ENCODE measurements around the gene P2RX2. TPM values are rescaled to one million over a fixed set of nuclear protein-coding genes. Genes with fewer than 3 reads are reported as not detected.

The P2RX2 gene
- total RNA-seq (2014; rRNA removed; shearing (Covaris generic)), result not detected in 2 replicates

GRCh38 chr12:132618683-132619043 lies at the start of gene P2RX2:
TSS of gene P2RX2 (plus strand) at chr12:132618776. CDS start at chr12:132618817, 41 bp downstream.
- DNase-seq (ENCODE audit: low spot score), result no peak

DNA sequence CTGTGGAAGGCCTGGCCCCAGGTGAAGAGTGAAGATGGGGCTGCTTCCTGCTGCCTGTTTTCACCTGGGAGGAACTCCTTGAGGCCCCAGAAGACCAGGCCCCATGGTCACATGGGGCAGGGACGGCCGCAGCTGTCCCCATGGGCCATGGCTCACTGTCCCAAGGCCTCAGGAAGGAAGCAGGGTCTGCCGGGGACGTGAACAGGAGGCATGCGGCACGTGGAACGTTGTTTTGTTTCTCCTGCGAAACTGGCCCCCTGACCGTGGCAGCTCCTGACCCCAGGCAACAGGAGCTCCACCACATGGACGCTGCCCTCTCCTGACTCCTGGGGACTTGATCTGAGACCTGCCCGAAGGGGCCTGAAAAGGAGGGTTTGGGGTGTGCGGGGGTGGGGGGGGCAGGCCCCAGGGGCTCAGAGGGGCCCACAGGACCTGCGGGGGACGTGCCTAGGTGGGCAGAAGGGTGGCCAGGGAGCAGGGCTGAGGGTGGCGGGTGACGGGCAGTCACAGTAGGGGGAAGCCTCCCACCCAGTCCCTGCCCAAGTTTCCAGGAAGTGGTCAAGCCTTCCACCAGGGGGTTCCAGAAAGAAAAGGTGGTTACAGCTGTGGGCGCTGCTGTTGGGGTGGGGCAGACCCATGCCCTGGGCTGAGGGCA lies 49.6 kb upstream of the P2RX2 start:
- DNase-seq (ENCODE audit: low spot score), result no peak

- DNase-seq (ENCODE audit: low spot score), result no peak
Observed at GRCh38 chr12:132569856-132570480, 48.6 kb upstream of the P2RX2 start.

DNA sequence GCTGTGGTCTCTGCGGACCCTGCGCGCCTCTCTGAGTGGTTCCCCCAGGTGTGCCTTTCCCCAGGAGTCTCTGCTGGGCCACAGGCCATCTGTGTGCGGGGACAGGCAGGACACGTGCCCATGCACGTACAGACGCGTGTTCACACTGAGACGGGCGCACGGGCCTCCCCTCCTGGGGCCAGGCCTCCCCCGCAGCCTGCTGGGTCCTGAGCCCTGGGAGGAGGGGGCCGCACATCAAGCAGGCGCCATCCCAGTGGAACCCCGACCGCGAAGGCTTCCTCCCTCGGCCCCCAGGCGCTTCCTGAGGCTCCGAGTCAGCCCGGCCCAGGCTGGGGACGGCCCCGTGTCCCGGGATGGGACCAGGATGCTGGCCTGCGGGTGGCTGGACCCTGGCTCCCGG lies 47.9 kb upstream of the P2RX2 start:
- no peak for DNase-seq (ENCODE audit: low spot score)

DNA sequence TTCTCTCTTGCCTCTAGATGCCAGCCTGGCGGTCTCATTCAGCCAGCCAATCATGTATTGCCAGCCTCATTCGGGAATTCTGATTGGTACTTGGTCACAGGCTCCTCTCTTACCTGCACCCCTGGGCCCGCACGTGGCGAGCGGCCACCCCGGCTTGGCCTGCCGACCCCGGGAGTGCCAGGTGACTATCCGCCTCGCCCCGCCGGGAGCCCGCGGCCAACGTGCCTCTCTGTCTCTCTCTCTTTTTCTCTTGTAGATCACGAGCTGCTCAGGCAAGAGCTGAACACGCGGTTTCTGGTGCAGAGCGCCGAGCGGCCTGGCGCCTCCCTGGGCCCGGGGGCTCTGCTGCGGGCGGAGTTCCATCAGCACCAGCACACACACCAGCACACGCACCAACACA lies 47.5 kb upstream of the P2RX2 start:
- DNase-seq (ENCODE audit: low spot score), result no peak

DNA sequence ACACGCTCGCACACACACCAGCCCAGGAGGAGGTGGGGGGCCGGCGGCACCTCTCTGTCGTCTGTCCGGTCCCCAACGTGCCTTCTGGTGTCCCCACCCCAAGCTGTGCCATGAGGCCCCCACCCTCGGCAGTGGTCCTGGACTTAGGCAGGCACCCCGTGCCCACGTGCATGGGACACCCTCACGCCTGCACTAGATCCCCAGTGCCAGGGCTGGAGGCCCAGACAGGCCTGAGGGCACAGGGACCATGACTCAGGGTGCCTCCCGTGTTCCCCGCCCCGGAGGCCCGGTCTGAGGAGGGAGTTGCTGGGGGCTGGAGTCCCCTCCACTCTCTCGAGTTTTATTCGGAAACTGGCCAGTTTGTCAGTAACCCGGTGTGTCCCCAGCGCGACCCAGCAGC lies 47.0 kb upstream of the P2RX2 start:
- no peak for DNase-seq (ENCODE audit: low spot score)

DNA sequence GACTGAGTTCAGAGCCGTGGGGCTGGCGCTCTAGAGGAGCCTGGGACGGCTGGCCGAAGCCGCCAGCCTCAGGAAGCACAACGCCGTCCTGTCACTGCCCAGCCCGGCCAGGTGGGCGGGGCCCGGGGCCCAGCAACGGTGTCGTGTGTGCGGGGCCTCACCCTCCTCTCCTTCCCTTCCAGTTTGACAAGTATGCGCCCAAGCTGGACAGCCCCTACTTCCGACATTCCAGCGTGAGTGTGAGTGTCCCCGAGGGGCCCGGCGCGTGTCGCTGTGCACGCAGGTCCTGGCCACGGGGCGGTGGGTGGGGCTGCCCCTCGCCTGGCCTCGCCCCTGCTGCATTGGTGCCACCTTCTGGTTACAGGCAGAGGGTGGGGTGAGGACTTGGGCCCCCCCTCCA lies 46.5 kb upstream of the P2RX2 start:
- DNase-seq (ENCODE audit: low spot score), result no peak

DNA sequence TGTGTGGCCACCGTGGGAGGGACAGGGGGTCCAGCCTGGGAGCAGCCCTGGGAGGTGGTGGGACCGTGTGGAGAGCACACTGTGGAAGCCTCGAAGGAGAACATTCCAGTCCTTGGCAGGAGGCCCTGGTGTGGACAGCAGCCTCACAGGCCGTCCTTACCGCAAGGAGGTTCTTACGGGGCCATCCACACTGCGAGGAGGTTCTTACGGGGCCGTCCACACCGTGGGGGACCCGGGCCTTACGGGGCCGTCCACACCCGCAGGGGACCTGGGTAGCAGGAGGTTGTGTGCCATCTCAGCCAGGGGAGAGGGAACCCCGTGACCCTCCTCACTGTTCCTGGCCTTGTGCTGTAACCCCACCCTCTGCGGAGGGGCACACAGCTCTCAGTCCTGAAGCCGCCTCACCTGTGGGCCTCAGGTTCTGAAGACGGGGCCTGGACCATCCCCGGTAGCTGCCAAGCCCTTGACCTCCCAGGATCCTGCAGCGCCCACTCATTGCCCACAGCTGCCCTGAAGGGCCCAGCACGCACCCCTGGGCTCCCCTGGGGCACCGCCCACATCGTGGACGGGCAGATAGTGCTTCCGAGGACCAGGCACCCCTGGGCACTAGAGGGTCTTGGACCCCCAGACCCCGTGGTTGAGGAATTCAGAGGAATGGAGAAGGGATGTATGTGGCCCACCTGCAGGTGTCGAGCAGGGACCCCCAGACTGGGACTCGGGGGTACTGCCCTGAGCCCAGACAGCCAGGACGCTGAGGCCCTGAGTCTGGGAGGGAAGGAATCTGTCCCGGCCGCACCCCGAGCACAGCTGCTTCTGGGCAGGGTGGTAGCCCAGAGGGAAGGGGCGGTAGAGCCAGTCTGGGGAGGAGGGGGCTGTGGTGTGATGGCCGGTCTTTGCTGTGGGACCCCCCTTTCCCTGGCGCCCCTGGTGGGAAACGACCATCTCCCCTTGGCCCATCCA lies 45.5 kb upstream of the P2RX2 start:
- DNase-seq (ENCODE audit: low spot score), result no peak

GRCh38 chr12:132574271-132574996 lies 44.1 kb upstream of the P2RX2 start:
- DNase-seq (ENCODE audit: low spot score), result no peak

DNA sequence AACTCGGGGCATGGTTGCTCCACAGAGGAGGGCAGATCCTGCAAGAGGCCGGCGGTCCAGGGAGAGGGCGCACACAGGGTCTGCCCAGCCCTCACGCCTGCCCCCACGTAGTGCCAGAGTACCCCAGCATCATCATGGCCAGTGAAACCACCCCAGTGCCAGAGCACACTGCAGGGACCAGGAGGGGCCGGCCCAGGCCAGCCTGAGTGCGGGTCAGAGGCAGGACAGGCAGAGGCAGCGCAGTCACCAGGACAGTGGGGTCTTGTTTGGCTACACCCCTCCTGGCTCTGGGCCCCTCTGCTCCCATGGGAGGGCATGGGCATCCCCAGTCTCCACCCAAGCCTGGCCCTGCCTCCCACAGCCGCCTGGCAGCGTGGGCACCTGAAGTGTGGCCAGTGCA lies 42.9 kb upstream of the P2RX2 start:
- no peak for DNase-seq (ENCODE audit: low spot score)

DNA sequence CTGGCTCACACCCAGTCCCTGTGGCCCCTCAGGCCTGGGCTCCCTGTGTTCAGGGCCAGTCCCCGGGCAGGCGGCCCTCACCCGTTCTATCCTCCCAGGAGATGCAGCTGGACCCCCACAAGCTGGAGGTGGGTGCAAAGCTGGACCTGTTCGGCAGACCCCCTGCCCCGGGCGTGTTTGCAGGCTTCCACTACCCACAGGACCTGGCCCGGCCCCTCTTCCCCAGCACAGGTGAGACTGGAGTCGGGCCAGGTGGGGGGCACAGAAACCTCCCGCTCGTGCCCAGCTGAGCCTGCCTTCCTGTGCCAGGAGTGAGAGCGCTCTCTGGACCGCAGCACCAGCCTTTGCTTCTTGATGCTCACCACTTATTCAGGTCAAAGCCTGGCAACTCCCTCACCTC lies 41.9 kb upstream of the P2RX2 start:
- DNase-seq (ENCODE audit: low spot score), result no peak

DNA sequence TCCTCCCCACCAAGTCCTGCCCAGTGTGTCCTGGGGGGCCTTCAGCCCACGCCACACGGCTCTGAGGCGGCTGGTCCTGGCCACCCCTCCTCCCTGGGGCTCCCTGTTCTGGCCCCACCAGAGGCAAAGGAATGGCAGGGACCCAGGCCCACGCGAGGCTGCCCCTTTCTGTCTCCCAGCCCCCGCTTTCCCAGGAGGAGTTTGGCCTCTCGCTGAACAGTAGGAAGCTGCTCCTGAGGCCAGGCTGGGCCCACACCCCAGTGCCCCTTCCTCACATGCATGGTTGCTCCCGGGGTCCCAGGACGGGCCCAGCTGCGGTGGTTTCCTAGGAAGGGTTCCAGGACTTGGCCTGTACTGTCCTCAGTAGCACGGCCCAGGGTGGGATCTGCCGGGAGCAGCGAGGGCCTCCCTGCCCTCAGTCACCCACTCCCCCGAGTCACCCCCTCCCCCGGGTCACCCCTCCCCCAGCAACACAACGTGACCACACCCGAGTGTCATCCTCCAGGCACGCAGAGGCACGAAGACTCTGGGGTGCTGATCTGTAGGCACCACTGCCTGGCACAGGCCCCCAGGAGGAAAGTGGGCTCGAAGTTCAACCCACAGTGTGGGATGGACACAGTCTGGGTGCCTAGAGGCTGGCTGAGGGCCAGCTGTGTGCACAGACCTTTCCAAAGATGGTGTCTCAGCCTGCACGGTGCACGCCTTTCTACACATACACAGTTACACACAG lies 41.2 kb upstream of the P2RX2 start:
- no peak for DNase-seq (ENCODE audit: low spot score)

GRCh38 chr12:132578118-132578517 lies 40.5 kb upstream of the P2RX2 start:
- DNase-seq (ENCODE audit: low spot score), result no peak

DNA sequence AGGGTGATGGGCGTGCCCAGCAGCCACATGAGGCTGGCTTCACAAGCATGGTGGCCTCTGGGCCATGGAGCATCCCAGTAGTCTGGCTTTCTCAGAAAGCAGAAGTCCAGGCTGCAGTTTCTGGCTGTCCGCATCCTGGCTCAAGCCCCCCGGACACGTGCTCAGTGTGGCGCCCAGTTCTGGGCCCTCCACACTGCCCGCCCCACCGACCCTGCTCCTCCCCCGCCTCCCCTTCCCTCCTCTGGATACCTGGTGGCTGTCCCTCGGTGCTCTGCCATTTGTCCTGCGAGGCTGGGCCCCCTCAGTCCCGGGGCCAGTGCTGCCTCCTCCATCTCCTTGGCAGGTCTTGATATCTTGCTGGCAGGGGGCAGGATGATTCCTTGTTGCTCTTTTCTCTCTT lies 39.8 kb upstream of the P2RX2 start:
- no peak for DNase-seq (ENCODE audit: low spot score)

GRCh38 chr12:132579744-132580143 lies 38.8 kb upstream of the P2RX2 start:
- DNase-seq (ENCODE audit: low spot score), result no peak

DNA sequence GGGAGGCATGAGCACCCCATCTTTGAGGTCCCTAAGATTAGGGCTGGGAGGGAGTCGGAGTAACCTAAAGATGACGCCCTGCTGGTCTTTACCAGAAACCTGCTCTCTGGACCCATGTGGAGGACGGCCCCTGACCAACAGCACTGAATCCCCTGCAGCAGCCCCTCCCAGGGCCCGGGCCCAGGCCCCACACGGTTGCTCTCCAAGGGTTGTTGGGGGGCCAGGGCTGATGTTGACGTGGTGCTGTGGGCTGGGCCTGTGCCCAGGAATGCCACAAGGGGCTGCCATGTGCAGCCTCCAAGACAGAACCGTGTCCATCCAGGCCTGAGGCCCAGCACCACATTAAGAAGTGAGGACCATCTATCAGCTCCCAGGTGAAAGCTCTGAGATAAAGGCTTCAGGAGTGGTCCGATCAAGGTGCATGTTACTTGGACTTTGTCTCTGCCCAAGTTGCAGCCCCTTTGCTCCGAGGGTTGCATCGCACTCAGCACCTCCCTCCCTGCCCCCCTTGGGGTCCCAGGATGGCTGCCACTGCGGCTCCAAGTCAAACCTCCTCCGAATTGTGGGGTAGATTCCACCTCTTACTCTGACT lies 37.8 kb upstream of the P2RX2 start:
- DNase-seq (ENCODE audit: low spot score), result no peak

- no peak for DNase-seq (ENCODE audit: low spot score)
Observed at GRCh38 chr12:132581348-132582057, 37.1 kb upstream of the P2RX2 start.

DNA sequence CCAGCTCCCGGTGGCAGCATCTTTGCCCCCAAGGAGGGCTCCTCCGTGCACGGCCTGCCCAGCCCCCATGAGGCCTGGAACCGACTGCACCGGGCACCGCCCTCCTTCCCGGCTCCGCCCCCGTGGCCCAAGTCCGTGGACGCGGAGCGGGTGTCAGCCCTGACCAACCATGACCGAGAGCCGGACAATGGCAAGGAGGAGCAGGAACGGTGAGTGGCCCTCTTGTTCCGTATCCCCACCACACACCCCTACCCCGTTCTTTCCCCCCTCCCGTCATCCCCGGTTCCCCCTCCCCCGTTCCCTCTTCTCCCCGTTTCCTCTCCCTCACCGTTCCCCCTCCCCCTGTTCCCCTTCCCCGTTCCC lies 36.5 kb upstream of the P2RX2 start:
- no peak for DNase-seq (ENCODE audit: low spot score)

DNA sequence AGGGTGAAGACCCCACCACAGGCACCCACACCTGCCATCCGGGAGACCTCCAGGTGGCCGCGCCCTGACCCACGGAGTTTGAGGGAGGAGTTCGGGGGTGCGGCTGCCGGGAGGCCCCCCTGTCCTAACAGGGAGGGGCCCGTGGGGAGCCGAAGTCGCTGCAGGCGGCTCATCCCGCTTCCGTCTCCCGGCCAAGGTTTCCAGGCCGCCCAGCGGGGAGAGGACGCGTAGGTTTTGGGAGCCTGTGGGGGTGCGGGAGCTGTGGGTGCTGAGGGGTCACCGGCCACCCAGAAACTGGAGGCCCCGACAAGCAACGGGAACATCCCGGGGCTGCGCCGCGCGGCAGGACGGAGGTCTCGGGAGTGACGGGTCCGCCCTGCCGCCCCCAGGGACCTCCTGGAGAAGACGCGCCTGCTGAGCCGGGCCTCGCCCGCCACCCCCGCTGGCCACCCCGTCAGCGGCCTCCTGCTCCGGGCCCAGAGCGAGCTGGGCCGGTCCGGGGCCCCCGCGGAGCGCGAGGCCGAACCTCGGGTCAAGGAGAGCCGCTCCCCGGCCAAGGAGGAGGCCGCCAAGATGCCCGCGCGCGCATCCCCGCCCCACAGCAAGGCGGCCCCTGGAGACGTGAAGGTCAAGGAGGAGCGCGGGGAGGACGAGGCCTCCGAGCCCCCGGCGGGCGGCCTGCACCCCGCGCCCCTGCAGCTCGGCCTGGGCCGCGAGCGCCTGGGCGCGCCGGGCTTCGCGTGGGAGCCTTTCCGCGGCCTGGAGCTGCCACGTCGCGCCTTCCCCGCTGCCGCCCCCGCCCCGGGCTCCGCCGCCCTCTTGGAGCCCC lies 35.8 kb upstream of the P2RX2 start:
- DNase-seq (ENCODE audit: low spot score), result no peak

GRCh38 chr12:132583411-132583710 lies 35.2 kb upstream of the P2RX2 start:
- DNase-seq (ENCODE audit: low spot score), result no peak

Measured in A172 (cell line).